HG03571 (cell line): ENCODE data around the gene HSPA12A.

ENCODE experiments used
- ATAC-seq: cut with Tn5 transposase; IDR thresholded peaks from one replicate; pipeline ENCODE4 v1.9.1; 2021; ENCODE audit not compliant: unreplicated experiment

Gene HSPA12A

GRCh38 chr10:116694243-116694926 lies 48.0 kb downstream of the HSPA12A start:
- no peak for ATAC-seq

- ATAC-seq, result no peak
These were observed 50.1 kb downstream of the HSPA12A start for GRCh38 chr10:116692225-116692624.

GRCh38 chr10:116691635-116692034 lies 50.7 kb downstream of the HSPA12A start:
- no peak for ATAC-seq

- no peak for ATAC-seq
These were observed 51.7 kb downstream of the HSPA12A start for GRCh38 chr10:116690356-116691322.

GRCh38 chr10:116689744-116690143 lies 52.6 kb downstream of the HSPA12A start:
- no peak for ATAC-seq

GRCh38 chr10:116688741-116689495 lies 53.4 kb downstream of the HSPA12A start:
- ATAC-seq, result no peak

- ATAC-seq, result no peak
These were observed 54.1 kb downstream of the HSPA12A start for GRCh38 chr10:116688241-116688711.

- ATAC-seq, result no peak
These were observed 54.7 kb downstream of the HSPA12A start for GRCh38 chr10:116687633-116688032.

- no peak for ATAC-seq
These were observed 55.7 kb downstream of the HSPA12A start for GRCh38 chr10:116686632-116687031.

GRCh38 chr10:116685807-116686206 lies 56.6 kb downstream of the HSPA12A start:
- no peak for ATAC-seq

- no peak for ATAC-seq
These were observed 57.6 kb downstream of the HSPA12A start for GRCh38 chr10:116684781-116685180.

GRCh38 chr10:116683821-116684220 lies 58.5 kb downstream of the HSPA12A start:
- no peak for ATAC-seq

- ATAC-seq, result no peak
These were observed 59.2 kb downstream of the HSPA12A start for GRCh38 chr10:116683166-116683565.

GRCh38 chr10:116679351-116679750 lies 63.0 kb downstream of the HSPA12A start:
- ATAC-seq, result no peak

GRCh38 chr10:116676633-116677032 lies 65.7 kb downstream of the HSPA12A start:
- no peak for ATAC-seq

- ATAC-seq, result no peak
These were observed 66.2 kb downstream of the HSPA12A start for GRCh38 chr10:116676118-116676517.

- ATAC-seq, result no peak
These were observed 67.4 kb downstream of the HSPA12A start for GRCh38 chr10:116674901-116675423.

- no peak for ATAC-seq
These were observed 68.5 kb downstream of the HSPA12A start for GRCh38 chr10:116673866-116674265.

GRCh38 chr10:116672891-116673290 lies 69.5 kb downstream of the HSPA12A start:
- ATAC-seq, result no peak

GRCh38 chr10:116671274-116671926 lies 71.0 kb downstream of the HSPA12A start:
- ATAC-seq, result no peak
